Testis (tissue), 3 donors: Measurements from ENCODE around the gene HSPA4. TPM values are rescaled to one million over a fixed set of nuclear protein-coding genes. Genes with fewer than 3 reads are reported as not detected.
A peak's percentile ranks its signal among the peaks of the same experiment; 100 is the strongest.

Source experiments
- DNase-seq: peaks from one replicate; pipeline ENCODE4 v3.0.0-alpha.2; 2019
- H3K27ac ChIP-seq, 2 donors: fragments of 200-600 bp; sonication (generic); one replicate each; pipeline ENCODE4 v1.5.1; 2019
- H3K27me3 ChIP-seq: fragments of 200-600 bp; sonication (generic); one replicate; pipeline ENCODE4 v1.5.1; 2019
- H3K36me3 ChIP-seq: fragments of 200-600 bp; sonication (generic); one replicate; pipeline ENCODE4 v1.5.1; 2017; ENCODE audit warnings: low read depth; ENCODE audit errors: missing control alignments
- H3K4me1 ChIP-seq: fragments of 200-600 bp; sonication (generic); one replicate; pipeline ENCODE4 v1.5.1; 2019
- H3K4me3 ChIP-seq, 2 donors: fragments of 200-600 bp; sonication (generic); one replicate each; pipeline ENCODE4 v1.5.1; 2017 to 2019
- H3K9me3 ChIP-seq: fragments of 200-600 bp; sonication (generic); one replicate; pipeline ENCODE4 v1.5.1; 2017
- POLR2A ChIP-seq: fragments of 450-650 bp; IDR thresholded peaks from one replicate; pipeline ENCODE4 v1.6.1; 2017; ENCODE audit warnings: antibody characterized with exemption, mild to moderate bottlenecking, moderate library complexity
- WGBS, 2 donors: methylation state at CpG; one replicate each; pipeline ENCODE4 v1.1.5; 2018; 5-methylcytosine and 5-hydroxymethylcytosine counted together
- intact Hi-C: fragments of 100-400 bp; cut with DNase I; formaldehyde crosslinking; loops from one replicate; pipeline ENCODE4 v1.15.1; 2023; ENCODE audit warnings: low total_unique reads
- polyA plus RNA-seq: library from polyadenylated mRNA; stranded (reverse); fragments of 350-450 nt; fragmentation: Illumina TruSeq; extraction: RNeasy Lipid Tissue Mini Kit (QIAGEN cat#74804); gene quantifications from one replicate; pipeline ENCODE4 v1.2.3, GENCODE V29; 2014; ENCODE audit warnings: low read depth, low replicate concordance; ENCODE audit not compliant: insufficient read depth
- total RNA-seq, 2 donors: library from RNA; depleted of rRNA; stranded (reverse); fragments of >200 nt; gene quantifications; one replicate each; pipeline ENCODE4 v1.2.3, GENCODE V29; 2016
- TF ChIP-seq, protein P1 (sequence below), 3 experiments: fragments of 450-650 bp in 2 of 3; fragments of 200-600 bp in 1 of 3; sonication (generic) in 1 of 3; IDR thresholded peaks; one replicate each; pipeline ENCODE4 v1.5.1; 2016 to 2019; ENCODE audit warnings: antibody characterized with exemption in 3 of 3, mild to moderate bottlenecking in 2 of 3, moderate library complexity in 1 of 3

Gene HSPA4
- total and polyA plus RNA-seq, 3 donors from 2014 or later: 107 to 143 (median 108) TPM

DNA sequence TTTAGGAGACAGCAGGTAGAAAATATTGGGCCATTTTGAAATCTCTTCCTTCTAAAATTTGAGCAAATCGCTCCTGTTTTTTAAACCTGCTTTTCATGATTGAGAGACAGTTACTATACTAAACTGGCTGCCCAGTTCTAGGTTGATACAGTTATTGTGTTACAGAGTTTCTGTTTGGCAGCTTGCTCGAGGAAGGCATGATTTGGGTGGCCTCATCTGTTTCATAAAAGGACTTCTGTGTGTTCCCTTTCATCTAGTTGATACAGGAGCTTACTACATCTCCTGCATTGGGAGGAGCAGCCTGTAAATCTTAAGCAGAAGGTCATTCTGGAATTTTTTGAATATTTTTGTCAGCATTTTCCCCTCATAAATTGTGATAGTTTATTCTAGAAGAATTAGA is 14.2 kb downstream of the HSPA4 start:
- WGBS, 2 donors: 47 to 57% methylated on average over 2 of the region's 2 CpGs
- intact Hi-C loops: no loop called here
- Histone ChIP-seq H3K27ac (peak overlapping the region; percentile 53 to 62), H3K27me3 (no peaks in the 10 kb centered on the region), H3K4me1 (peaks cover 13% of the 10 kb centered on the region), H3K9me3 (no peaks in the 10 kb centered on the region), H3K36me3 (no peaks in the 10 kb centered on the region), H3K4me3 (no peak overlapping the region)
- TF ChIP-seq, protein P1, sequence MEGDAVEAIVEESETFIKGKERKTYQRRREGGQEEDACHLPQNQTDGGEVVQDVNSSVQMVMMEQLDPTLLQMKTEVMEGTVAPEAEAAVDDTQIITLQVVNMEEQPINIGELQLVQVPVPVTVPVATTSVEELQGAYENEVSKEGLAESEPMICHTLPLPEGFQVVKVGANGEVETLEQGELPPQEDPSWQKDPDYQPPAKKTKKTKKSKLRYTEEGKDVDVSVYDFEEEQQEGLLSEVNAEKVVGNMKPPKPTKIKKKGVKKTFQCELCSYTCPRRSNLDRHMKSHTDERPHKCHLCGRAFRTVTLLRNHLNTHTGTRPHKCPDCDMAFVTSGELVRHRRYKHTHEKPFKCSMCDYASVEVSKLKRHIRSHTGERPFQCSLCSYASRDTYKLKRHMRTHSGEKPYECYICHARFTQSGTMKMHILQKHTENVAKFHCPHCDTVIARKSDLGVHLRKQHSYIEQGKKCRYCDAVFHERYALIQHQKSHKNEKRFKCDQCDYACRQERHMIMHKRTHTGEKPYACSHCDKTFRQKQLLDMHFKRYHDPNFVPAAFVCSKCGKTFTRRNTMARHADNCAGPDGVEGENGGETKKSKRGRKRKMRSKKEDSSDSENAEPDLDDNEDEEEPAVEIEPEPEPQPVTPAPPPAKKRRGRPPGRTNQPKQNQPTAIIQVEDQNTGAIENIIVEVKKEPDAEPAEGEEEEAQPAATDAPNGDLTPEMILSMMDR (IDR thresholded peaks at IDR 0.05): no peak
- TF ChIP-seq POLR2A: no peak
- peak; percentile 77 for DNase-seq

DNA sequence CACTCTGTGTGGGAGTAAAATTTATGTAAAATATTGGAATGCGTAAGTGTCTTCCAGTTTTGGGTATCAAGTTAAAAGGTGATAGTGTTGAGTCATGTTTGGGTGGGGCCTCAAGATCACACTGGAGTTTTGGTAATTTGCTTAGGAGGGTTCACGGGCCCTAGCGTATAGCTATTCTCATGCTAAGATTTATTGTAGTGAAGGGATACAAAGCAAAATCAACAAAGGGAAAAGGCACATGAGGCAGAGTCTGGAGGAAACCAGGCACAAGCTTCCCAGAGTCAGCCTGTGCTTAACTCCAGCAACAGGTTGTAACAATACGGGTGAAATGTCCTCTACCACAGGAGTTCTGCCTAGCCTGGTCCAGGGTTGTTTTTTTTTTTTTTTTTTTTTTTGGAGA is 20.2 kb downstream of the HSPA4 start:
- no peak for TF ChIP-seq POLR2A
- TF ChIP-seq, protein P1 (IDR thresholded peaks at IDR 0.05): no peak
- 68 to 84% methylated on average over 4 of the region's 4 CpGs for WGBS, 2 donors
- Histone ChIP-seq H3K4me1 (no peaks in the 10 kb centered on the region), H3K36me3 (no peaks in the 10 kb centered on the region), H3K27ac (no peak overlapping the region), H3K4me3 (no peak overlapping the region), H3K9me3 (no peaks in the 10 kb centered on the region), H3K27me3 (no peaks in the 10 kb centered on the region)
- intact Hi-C loops: no loop called here
- no peak for DNase-seq

DNA sequence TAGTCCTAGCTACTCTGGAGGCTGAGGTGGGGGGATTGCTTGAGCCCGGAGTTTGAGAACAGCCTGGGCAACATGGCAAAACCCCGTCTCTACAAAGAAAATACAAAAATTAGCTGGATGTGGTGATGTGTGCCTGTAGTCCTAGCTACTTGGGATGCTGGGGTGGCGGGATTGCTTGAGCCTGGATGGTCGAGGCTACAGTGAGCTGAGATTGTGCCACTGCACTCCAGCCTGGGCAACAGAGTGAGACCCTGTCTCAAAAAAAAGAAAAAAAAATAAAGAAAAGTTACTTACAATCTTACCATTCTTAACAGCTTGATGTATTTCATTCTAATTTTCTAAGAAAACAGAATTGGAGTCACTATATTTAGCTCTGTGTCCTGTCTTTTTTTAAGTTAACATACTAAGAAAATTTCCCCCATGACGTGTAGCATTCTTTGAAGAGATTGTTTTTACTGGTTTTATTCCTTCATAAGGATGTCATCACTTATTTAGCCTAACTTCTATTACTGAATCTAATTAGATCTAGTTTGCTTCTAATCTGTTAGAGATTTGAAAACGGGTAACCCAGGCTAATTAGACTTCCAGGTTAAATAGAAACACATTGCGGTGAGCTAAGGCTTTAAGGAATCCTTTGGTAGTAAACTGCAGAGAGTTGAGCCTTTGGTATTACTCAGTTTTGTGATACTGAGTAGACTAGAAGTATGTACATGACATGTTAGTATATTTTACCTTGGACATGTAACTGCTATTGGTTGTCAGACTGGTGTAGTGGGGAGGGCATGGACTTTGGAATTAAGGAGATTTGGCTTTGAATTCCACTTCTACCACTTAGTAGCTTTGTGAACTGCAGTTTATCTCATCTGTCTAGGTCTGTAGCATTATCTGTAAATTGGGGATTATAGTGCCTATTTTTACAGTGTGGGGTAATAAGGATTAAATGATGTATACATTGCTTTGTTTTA is 24.0 kb downstream of the HSPA4 start:
- Histone ChIP-seq H3K27me3 (no peaks in the 10 kb centered on the region), H3K36me3 (no peaks in the 10 kb centered on the region), H3K4me3 (no peak overlapping the region), H3K9me3 (no peaks in the 10 kb centered on the region), H3K4me1 (no peaks in the 10 kb centered on the region), H3K27ac (no peak overlapping the region)
- intact Hi-C loops: no loop called here
- WGBS, 2 donors: 80 to 82% methylated on average over 7 of the region's 7 CpGs
- no peak for DNase-seq
- TF ChIP-seq POLR2A: no peak
- TF ChIP-seq, protein P1 (IDR thresholded peaks at IDR 0.05): no peak

DNA sequence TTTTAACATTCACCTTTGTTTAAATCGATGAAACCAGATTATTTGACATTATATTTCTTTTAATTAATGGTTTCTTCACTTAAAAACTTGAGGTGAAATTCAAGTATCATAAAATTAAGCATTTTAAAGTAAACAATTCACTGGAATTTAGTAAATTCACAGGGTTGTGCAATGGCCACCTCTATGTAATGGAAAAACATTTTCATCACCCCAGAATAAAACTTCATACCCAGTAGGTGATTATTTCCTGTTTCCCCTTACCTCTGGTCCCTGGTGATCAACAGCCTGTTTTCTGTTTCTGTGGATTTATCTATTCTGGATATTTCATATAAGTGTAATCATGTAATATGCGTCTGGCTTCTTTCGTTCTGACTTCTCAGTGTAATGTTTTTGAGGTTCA is 27.2 kb downstream of the HSPA4 start:
- Histone ChIP-seq H3K4me3 (no peak overlapping the region), H3K27ac (no peak overlapping the region), H3K9me3 (no peaks in the 10 kb centered on the region), H3K36me3 (no peaks in the 10 kb centered on the region), H3K27me3 (no peaks in the 10 kb centered on the region), H3K4me1 (no peaks in the 10 kb centered on the region)
- WGBS, 2 donors: 94 to 95% methylated on average over 3 of the region's 3 CpGs
- no peak for TF ChIP-seq POLR2A
- TF ChIP-seq, protein P1 (IDR thresholded peaks at IDR 0.05): no peak
- intact Hi-C loops: no loop called here
- no peak for DNase-seq
